ENCODE measurements around the gene NPW. TPM values are rescaled to one million over a fixed set of nuclear protein-coding genes. Genes with fewer than 3 reads are reported as not detected.

Gene NPW
- total and polyA plus RNA-seq, 2 donors (not counting 1 experiment from before 2014, with no cell fraction given): 0.20 to 0.99 TPM

GRCh38 chr16:2066139-2066538, 46.6 kb downstream of the NPW start:
- DNase-seq (ENCODE audit: low read depth in 2 of 2): no peak
- Histone ChIP-seq H3K4me2 (ENCODE audit: extremely low read depth, insufficient read depth, low read length) (no peak overlapping the region), H3K9me3 (ENCODE audit: control insufficient read depth, insufficient read depth, low read depth, low read length) (no peaks in the 10 kb centered on the region), H2AFZ (ENCODE audit: low read length) (no peak overlapping the region), H3K36me3 (ENCODE audit: control insufficient read depth, insufficient read depth, low read length) (peaks cover 31% of the 10 kb centered on the region), H4K20me1 (ENCODE audit: control insufficient read depth, extremely low read depth, insufficient read depth, low read length) (no peaks in the 10 kb centered on the region), H3K27ac (ENCODE audit: insufficient read depth, low read length) (no peak overlapping the region), H3K9ac (ENCODE audit: insufficient read depth, low read length) (no peak overlapping the region), H3K27me3 (ENCODE audit: control insufficient read depth, insufficient read depth, low read length) (no peaks in the 10 kb centered on the region), H3K4me3 (replicated peaks in 1 of 4; ENCODE audit: control extremely low read depth in 1 of 4, insufficient read depth in 1 of 4, low read depth in 3 of 4, low read length in 4 of 4) (no peak overlapping the region), H3K4me1 (ENCODE audit: control insufficient read depth, extremely low read depth, insufficient read depth, low read length) (no peaks in the 10 kb centered on the region), H3K79me2 (ENCODE audit: control insufficient read depth, insufficient read depth, low read length) (no peaks in the 10 kb centered on the region)
- no peak for TF ChIP-seq EZH2 (IDR thresholded peaks at IDR 0.05; ENCODE audit: low read length, missing control alignments)
- no peak for TF ChIP-seq CTCF (conservative IDR thresholded peaks at IDR 0.05 in 1 of 2, IDR thresholded peaks at IDR 0.05 in 1 of 2; ENCODE audit: low read depth in 1 of 2, low read length in 2 of 2)

Other genes with a start within 250 kb of the NPW start
Only the 30 nearest of the 34 such genes appear.
- gene SPSB3, start 237.2 kb upstream of the NPW start, total RNA-seq: 30.6 and 32.7 TPM in 2 replicates
- 7.7 and 9.6 TPM in 2 replicates for gene SPSB3, start 237.2 kb upstream of the NPW start, polyA plus RNA-seq
- 43.6 and 49.3 TPM in 2 replicates for gene NUBP2, start 236.8 kb upstream of the NPW start, total RNA-seq
- 13.5 and 18.1 TPM in 2 replicates for gene NUBP2, start 236.8 kb upstream of the NPW start, polyA plus RNA-seq
- gene IGFALS, start 226.1 kb upstream of the NPW start, total RNA-seq: not detected in 2 replicates
- gene IGFALS, start 226.1 kb upstream of the NPW start, polyA plus RNA-seq: not detected in 2 replicates
- 29.8 and 47.4 TPM in 2 replicates for gene HAGH, start 193.0 kb upstream of the NPW start, total RNA-seq
- gene HAGH, start 193.0 kb upstream of the NPW start, polyA plus RNA-seq: 18.4 and 24.0 TPM in 2 replicates
- 66.0 and 78.3 TPM in 2 replicates for gene FAHD1, start 192.6 kb upstream of the NPW start, total RNA-seq
- gene FAHD1, start 192.6 kb upstream of the NPW start, polyA plus RNA-seq: 28.3 and 37.4 TPM in 2 replicates
- gene MEIOB, start 147.6 kb upstream of the NPW start, total RNA-seq: not detected in 2 replicates
- 0.05 TPM in 1 of 2 replicates, not detected in the other for gene MEIOB, start 147.6 kb upstream of the NPW start, polyA plus RNA-seq
- gene HS3ST6, start 101.4 kb upstream of the NPW start, total RNA-seq: not detected in 2 replicates
- gene HS3ST6, start 101.4 kb upstream of the NPW start, polyA plus RNA-seq: not detected in 2 replicates
- 5.6 and 7.1 TPM in 2 replicates for gene MSRB1, start 76.6 kb upstream of the NPW start, total RNA-seq
- gene MSRB1, start 76.6 kb upstream of the NPW start, polyA plus RNA-seq: 21.4 and 25.6 TPM in 2 replicates
- gene RPL3L, start 65.1 kb upstream of the NPW start, total RNA-seq: not detected in 2 replicates
- gene RPL3L, start 65.1 kb upstream of the NPW start, polyA plus RNA-seq: not detected in 2 replicates
- gene NDUFB10, start 60.2 kb upstream of the NPW start, total RNA-seq: 149 TPM in 2 replicates
- gene NDUFB10, start 60.2 kb upstream of the NPW start, polyA plus RNA-seq: 123 and 152 TPM in 2 replicates
- 2,596 and 3,027 TPM in 2 replicates for gene RPS2, start 55.0 kb upstream of the NPW start, total RNA-seq
- gene RPS2, start 55.0 kb upstream of the NPW start, polyA plus RNA-seq: 1,683 and 2,648 TPM in 2 replicates
- not detected in 2 replicates for gene RNF151, start 52.9 kb upstream of the NPW start, total RNA-seq
- not detected in 2 replicates for gene RNF151, start 52.9 kb upstream of the NPW start, polyA plus RNA-seq
- gene TBL3, start 47.7 kb upstream of the NPW start, total RNA-seq: 20.0 and 23.9 TPM in 2 replicates
- gene TBL3, start 47.7 kb upstream of the NPW start, polyA plus RNA-seq: 14.6 and 25.4 TPM in 2 replicates
- gene NOXO1, start 38.3 kb upstream of the NPW start, total RNA-seq: under 0.01 TPM in 1 of 2 replicates, not detected in the other
- gene NOXO1, start 38.3 kb upstream of the NPW start, polyA plus RNA-seq: 0.03 TPM in 2 replicates
- 13.1 and 13.2 TPM in 2 replicates for gene GFER, start 35.6 kb upstream of the NPW start, total RNA-seq
- 7.5 and 12.5 TPM in 2 replicates for gene GFER, start 35.6 kb upstream of the NPW start, polyA plus RNA-seq
- 1.5 and 1.8 TPM in 2 replicates for gene SYNGR3, start 29.8 kb upstream of the NPW start, total RNA-seq
- 1.8 and 6.0 TPM in 2 replicates for gene SYNGR3, start 29.8 kb upstream of the NPW start, polyA plus RNA-seq
- 10.8 and 18.8 TPM in 2 replicates for gene ZNF598, start 10.0 kb upstream of the NPW start, total RNA-seq
- 11.6 and 18.7 TPM in 2 replicates for gene ZNF598, start 10.0 kb upstream of the NPW start, polyA plus RNA-seq
- 16.9 and 21.5 TPM in 2 replicates for gene NHERF2, start 7.1 kb downstream of the NPW start, total RNA-seq
- 30.7 and 38.0 TPM in 2 replicates for gene NHERF2, start 7.1 kb downstream of the NPW start, polyA plus RNA-seq
- 34.7 and 44.4 TPM in 2 replicates for gene NTHL1, start 28.0 kb downstream of the NPW start, total RNA-seq
- gene NTHL1, start 28.0 kb downstream of the NPW start, polyA plus RNA-seq: 8.4 and 9.2 TPM in 2 replicates
- gene TSC2, start 28.2 kb downstream of the NPW start, total RNA-seq: 35.7 and 46.6 TPM in 2 replicates
- gene TSC2, start 28.2 kb downstream of the NPW start, polyA plus RNA-seq: 24.5 and 39.6 TPM in 2 replicates
- gene PKD1, start 116.1 kb downstream of the NPW start, total RNA-seq: 120 and 199 TPM in 2 replicates
- 15.2 and 16.3 TPM in 2 replicates for gene PKD1, start 116.1 kb downstream of the NPW start, polyA plus RNA-seq
- gene RAB26, start 128.8 kb downstream of the NPW start, total RNA-seq: 0.51 and 2.0 TPM in 2 replicates
- 0.43 and 1.3 TPM in 2 replicates for gene RAB26, start 128.8 kb downstream of the NPW start, polyA plus RNA-seq
- gene TRAF7, start 136.0 kb downstream of the NPW start, total RNA-seq: 52.1 and 60.3 TPM in 2 replicates
- 38.7 and 44.4 TPM in 2 replicates for gene TRAF7, start 136.0 kb downstream of the NPW start, polyA plus RNA-seq
- 0.17 and 0.26 TPM in 2 replicates for gene CASKIN1, start 176.8 kb downstream of the NPW start, total RNA-seq
- gene CASKIN1, start 176.8 kb downstream of the NPW start, polyA plus RNA-seq: 0.01 TPM in 1 of 2 replicates, not detected in the other
- 16.8 and 22.3 TPM in 2 replicates for gene MLST8, start 185.7 kb downstream of the NPW start, total RNA-seq
- gene MLST8, start 185.7 kb downstream of the NPW start, polyA plus RNA-seq: 30.9 and 58.0 TPM in 2 replicates
- gene BRICD5, start 191.1 kb downstream of the NPW start, total RNA-seq: 1.3 and 1.5 TPM in 2 replicates
- 0.23 and 0.33 TPM in 2 replicates for gene BRICD5, start 191.1 kb downstream of the NPW start, polyA plus RNA-seq
- 5.6 and 9.6 TPM in 2 replicates for gene PGP, start 195.1 kb downstream of the NPW start, total RNA-seq
- gene PGP, start 195.1 kb downstream of the NPW start, polyA plus RNA-seq: 4.2 and 6.5 TPM in 2 replicates
- 24.9 and 31.2 TPM in 2 replicates for gene E4F1, start 203.8 kb downstream of the NPW start, total RNA-seq
- gene E4F1, start 203.8 kb downstream of the NPW start, polyA plus RNA-seq: 6.7 and 7.8 TPM in 2 replicates
- gene DNASE1L2, start 216.7 kb downstream of the NPW start, total RNA-seq: 0.77 and 0.99 TPM in 2 replicates
- gene DNASE1L2, start 216.7 kb downstream of the NPW start, polyA plus RNA-seq: 0.34 and 0.40 TPM in 2 replicates
- gene ECI1, start 231.8 kb downstream of the NPW start, total RNA-seq: 35.8 and 40.3 TPM in 2 replicates
- gene ECI1, start 231.8 kb downstream of the NPW start, polyA plus RNA-seq: 18.6 and 18.8 TPM in 2 replicates